Right lobe of liver (tissue), 4 donors: ENCODE data around the gene CTSD.

Experiments used
- CTCF ChIP-seq, 4 donors: fragments of 200-600 bp in 3 of 4; fragments of 450-650 bp in 1 of 4; IDR thresholded peaks; one replicate each; pipeline versions ENCODE4 v1.5.1 to v1.8.0; 2016 to 2022; ENCODE audit warnings: antibody characterized with exemption in 4 of 4, mild to moderate bottlenecking in 2 of 4
- POLR2A ChIP-seq: fragments of 450-650 bp; IDR thresholded peaks from one replicate; pipeline ENCODE4 v1.6.1; 2017; ENCODE audit warnings: antibody characterized with exemption, mild to moderate bottlenecking
- donor health status: DM: no; HTN: no; CAD: no.
- donor health status: DM: no; HTN: no; CAD: no.
- donor health status: DM: no; HTN: yes; CAD: no.

- no peak for TF ChIP-seq CTCF (IDR thresholded peaks at IDR 0.05)
- TF ChIP-seq POLR2A = no peak
These were observed 10.3 kb upstream of the CTSD start for GRCh38 chr11:1773994-1774550.
